ENCODE results near the gene BACH2.
"Not testable (repeated sequence)": the region's sequence is repeated elsewhere in the genome, so short reads cannot be mapped to it uniquely, and the experiment has no call there.

The BACH2 gene

DNA sequence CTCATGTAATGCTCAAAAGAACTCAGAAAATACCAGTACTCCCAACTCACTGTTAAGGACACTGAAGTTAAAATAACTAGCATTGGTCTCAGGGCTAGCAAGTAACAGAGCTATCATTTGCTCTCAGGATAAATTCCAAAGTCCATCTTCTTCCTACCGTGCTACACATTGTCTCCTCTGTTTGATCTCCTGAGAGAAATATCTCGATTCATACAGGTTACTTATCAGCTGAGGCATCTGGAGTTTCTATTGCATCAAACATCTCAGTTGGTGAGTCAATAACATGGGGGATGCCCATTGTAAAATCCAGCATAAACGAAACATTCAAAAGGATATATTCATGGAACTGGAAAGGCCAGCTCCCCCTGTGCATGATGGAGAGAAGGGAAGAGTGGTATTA is 147.4 kb downstream of the BACH2 start:
- no peak for DNase-seq

GRCh38 chr6:90148867-90149266 is 147.8 kb downstream of the BACH2 start:
- DNase-seq, result no peak

GRCh38 chr6:90146921-90147649 is 149.6 kb downstream of the BACH2 start:
- no peak for DNase-seq

- DNase-seq, result no peak
Measured at GRCh38 chr6:90146024-90146423, 150.6 kb downstream of the BACH2 start.

- DNase-seq, result no peak
Measured at GRCh38 chr6:90144928-90145555, 151.6 kb downstream of the BACH2 start.

GRCh38 chr6:90144396-90144795 is 152.2 kb downstream of the BACH2 start:
- DNase-seq, result peak; percentile 60

- DNase-seq, result no peak
Measured at GRCh38 chr6:90140683-90141082, 156.0 kb downstream of the BACH2 start.

GRCh38 chr6:90139272-90139817 is 157.3 kb downstream of the BACH2 start:
- DNase-seq, result no peak

DNA sequence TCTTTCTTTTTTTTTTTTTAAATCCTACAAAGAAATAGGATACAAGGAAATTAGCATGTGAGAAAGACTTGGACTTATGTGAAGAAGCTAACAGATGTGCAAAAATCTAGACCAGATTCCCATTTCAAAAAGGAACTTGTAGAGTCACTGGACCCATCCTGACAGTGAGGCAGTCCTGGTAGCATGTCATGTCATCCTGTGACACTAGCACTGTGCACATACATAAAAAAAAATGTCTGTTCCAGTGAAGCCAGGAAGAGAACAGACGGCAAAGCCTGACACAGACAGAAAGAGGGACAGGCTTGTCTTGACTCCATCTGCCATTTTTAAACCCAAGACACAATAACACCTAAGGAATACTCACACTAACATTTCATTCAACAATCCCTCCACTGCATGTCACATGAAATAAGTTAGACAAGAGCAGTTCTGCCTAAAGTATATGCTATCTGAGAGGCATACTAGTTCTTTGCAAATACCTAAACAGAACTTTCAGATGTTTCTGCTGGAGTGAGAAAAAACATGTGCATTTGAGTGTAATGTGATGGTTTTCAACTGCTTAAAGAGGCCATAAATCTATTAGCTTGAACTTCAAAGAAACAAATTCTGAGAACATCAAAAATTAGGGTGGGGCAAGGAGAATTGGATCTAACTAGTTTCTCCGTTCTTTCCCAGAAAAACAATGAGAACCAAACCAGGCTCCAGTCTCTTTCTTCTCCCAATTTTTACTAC is 159.6 kb downstream of the BACH2 start:
- no peak for DNase-seq

DNA sequence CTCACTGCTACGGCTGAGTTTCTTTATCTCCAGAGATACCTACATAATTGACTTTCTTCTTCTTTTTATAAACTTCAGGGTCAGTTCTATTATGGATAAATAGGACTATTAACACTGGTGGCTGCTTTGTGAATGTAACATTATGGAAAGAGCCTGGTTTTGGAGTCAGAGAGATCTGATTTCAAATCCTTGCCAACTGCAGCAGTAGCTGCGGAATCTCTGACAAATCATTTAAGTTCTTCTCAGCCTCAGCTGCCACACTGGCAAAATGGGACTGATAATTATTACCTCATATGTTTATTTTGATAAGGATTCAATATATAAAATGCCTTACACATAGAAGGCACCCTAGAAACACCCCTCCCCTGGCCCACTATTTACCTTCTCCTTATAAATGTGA is 160.5 kb downstream of the BACH2 start:
- DNase-seq, result no peak

DNA sequence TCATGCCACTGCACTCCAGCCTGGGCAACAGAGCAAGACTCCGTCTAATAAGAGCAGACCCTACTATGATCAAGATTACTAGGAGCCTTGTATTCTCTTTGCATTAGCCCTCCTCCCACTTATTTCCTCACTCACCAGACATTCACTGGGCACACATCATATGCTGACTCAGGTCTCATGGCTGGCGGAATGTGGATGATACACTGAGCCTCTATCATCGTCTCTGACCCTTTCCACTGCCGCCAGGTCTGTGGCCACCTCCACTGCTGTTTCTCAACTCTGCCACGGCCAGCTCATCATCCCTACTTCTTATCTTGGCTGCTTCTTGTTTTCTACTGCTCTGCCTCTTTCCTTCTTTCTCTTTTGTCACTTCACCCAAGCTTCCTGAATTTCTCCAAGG is 161.0 kb downstream of the BACH2 start:
- DNase-seq, result no peak

GRCh38 chr6:90133664-90134063 is 163.0 kb downstream of the BACH2 start:
- not testable (repeated sequence) for DNase-seq

- no peak for DNase-seq
Measured at GRCh38 chr6:90131614-90132423, 164.8 kb downstream of the BACH2 start.

- DNase-seq, result no peak
Measured at GRCh38 chr6:90131125-90131524, 165.5 kb downstream of the BACH2 start.

DNA sequence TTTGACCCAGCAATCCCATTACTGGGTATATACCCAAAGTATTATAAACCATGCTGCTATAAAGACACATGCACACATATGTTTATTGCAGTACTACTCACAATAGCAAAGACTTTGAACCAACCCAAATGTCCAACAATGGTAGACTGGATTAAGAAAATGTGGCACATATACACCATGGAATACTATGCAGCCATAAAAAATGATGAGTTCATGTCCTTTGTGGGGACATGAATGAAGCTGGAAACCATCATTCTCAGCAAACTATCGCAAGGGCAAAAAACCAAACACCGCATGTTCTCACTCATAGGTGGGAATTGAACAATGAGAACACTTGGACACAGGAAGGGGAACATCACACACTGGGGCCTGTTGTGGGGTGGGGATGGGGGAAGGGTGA is 168.0 kb downstream of the BACH2 start:
- DNase-seq, result not testable (repeated sequence)

DNA sequence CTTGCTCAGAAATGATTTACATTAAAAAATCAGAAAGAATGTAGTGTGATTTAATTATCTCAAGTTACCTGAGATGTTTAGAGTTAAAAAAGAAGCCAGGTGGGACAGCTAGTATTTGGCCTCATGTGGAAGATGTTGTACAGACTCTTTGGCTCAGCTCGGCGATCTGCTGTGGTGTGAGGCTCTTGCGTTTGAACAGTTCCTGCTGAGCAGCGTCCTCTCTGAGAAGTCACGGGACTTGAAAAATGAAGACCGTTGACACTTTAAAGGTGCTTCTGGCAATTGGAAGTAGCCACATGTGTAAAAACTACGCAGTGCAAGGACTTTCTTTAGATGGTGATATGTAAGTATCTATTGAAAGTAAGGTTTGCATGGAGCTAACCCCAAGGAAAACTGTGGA is 169.0 kb downstream of the BACH2 start:
- no peak for DNase-seq

DNA sequence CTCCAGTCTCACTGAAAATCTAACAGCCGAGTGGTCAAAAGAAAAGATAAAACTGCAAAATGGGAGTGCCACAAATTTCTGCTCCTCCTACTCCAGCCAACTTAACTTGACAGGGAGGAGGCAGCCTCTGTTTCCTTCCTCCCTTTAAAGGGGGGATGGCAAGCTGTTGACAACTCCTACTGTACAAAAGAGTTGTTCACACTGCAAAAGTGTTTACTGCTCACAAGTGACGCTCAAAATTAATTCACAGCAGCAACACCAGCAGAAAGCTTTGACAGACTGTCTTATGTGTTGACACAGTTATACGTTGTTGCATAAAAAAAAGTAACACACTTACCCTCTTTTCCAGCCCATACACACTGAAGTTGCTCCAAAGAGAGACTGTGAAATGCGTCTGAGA is 169.8 kb downstream of the BACH2 start:
- DNase-seq, result no peak

DNA sequence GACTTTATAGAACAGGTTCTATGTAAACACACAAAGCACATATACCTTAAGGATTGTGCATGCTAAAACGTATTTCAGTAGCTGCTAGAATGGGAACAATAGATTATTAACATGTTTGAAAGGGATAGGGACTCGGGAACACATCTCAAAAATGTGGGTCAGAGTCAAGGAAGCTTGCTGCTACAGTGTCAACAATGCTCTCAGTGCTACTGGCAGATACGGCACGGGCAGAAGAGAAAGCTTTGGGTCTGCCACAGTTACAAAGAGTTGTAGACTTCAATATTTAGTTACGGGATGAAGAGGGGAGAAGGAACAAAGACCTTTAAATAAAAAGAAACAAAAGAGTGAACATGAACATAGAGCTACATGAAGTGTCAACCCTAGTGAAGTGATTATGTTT is 170.5 kb downstream of the BACH2 start:
- no peak for DNase-seq

DNA sequence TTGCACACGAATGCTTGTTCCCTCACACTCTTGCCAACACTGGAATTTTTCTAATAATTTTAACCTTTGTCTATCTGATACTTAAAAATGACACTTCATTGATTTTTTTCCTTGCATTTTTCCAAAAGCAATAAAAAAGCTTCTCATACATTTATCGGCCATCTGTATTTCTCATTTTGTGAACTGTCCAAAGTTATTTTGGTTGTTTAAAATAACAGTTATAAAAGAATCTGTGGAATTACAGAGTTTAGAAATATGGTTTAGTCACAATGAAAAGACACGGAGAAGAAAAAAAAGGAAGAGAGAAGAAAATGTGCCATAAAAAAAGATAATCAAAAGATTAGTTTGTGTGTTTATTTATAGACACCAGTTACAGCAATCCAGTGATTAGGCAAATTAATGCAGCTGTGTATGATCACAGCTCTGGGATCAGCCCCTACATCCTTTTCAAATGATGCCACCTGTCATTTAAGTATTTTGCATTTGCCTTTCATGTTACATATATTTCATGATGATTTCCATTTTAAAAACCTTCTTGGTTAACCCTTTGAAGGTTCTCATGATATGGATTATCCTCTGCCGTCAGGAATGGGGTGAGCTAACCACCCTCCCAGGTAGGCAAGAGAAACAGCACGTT is 171.7 kb downstream of the BACH2 start:
- no peak for DNase-seq

DNA sequence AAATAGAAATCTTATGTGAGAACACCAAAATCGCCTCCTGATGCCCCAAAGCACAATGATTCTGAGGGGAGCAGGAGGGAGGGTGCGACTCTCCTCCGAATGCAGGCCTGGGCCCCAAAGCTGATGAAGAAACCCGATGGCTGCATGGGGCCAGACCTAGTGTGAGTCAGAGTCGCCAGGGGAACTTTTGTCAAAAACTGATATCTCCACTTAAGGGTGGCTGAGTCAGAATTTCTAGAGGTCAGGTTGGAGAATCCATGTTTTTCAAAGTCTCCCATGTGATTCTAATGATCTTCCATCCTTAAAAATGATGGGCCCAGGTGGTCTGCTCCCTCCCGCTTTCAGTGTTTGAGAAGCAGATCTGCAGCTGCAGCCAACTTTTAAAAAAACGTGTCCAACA is 172.8 kb downstream of the BACH2 start:
- DNase-seq, result peak; percentile 37

DNA sequence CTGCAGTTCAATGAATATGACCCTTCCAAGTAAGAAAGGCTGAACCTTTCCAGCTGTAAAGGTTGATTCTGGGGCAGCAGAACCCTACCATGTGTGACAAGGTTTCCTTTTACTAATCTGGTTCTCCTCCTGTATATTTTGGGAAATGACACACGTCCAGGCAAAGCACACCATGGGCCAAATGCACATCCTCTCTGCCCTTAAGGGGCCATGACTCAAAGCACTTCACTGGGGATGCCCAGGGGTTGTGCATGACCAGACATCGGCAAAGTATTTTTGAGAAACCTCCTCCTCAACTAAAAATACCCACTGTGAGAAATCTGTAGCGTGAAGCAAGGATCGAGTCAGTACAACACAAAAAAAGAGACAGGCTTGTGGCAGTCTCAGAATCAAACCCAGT is 174.7 kb downstream of the BACH2 start:
- no peak for DNase-seq

- DNase-seq, result no peak
Measured at GRCh38 chr6:90120327-90120726, 176.3 kb downstream of the BACH2 start.

Measured in activated naive CD4-positive, alpha-beta T cell treated with anti-CD3 and anti-CD28 coated beads, Interleukin-2, amount 50 U/mL, for 16 hours (primary cell).